Measurements from ENCODE around the gene UTS2B. TPM values are rescaled to one million over a fixed set of nuclear protein-coding genes. Genes with fewer than 3 reads are reported as not detected.

Gene UTS2B
- polyA plus RNA-seq, 1 donor from 2014 or later = 0.46 TPM

- Histone ChIP-seq H3K4me2 (ENCODE audit: low read length) (no peak overlapping the region), H3K9me2 (ENCODE audit: insufficient read depth, low read length) (no peaks in the 10 kb centered on the region)
- no peak for TF ChIP-seq EZH2 (IDR thresholded peaks at IDR 0.05; ENCODE audit: borderline replicate concordance, insufficient read depth, low read length, poor library complexity, severe bottlenecking)
- no peak for TF ChIP-seq MXI1 (conservative IDR thresholded peaks at IDR 0.05; ENCODE audit: poor library complexity, severe bottlenecking)
- TF ChIP-seq, protein P1, sequence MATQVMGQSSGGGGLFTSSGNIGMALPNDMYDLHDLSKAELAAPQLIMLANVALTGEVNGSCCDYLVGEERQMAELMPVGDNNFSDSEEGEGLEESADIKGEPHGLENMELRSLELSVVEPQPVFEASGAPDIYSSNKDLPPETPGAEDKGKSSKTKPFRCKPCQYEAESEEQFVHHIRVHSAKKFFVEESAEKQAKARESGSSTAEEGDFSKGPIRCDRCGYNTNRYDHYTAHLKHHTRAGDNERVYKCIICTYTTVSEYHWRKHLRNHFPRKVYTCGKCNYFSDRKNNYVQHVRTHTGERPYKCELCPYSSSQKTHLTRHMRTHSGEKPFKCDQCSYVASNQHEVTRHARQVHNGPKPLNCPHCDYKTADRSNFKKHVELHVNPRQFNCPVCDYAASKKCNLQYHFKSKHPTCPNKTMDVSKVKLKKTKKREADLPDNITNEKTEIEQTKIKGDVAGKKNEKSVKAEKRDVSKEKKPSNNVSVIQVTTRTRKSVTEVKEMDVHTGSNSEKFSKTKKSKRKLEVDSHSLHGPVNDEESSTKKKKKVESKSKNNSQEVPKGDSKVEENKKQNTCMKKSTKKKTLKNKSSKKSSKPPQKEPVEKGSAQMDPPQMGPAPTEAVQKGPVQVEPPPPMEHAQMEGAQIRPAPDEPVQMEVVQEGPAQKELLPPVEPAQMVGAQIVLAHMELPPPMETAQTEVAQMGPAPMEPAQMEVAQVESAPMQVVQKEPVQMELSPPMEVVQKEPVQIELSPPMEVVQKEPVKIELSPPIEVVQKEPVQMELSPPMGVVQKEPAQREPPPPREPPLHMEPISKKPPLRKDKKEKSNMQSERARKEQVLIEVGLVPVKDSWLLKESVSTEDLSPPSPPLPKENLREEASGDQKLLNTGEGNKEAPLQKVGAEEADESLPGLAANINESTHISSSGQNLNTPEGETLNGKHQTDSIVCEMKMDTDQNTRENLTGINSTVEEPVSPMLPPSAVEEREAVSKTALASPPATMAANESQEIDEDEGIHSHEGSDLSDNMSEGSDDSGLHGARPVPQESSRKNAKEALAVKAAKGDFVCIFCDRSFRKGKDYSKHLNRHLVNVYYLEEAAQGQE (IDR thresholded peaks at IDR 0.05; ENCODE audit: borderline replicate concordance) = no peak
- no peak for TF ChIP-seq RAD21 (conservative IDR thresholded peaks at IDR 0.05)
- TF ChIP-seq, protein P2, sequence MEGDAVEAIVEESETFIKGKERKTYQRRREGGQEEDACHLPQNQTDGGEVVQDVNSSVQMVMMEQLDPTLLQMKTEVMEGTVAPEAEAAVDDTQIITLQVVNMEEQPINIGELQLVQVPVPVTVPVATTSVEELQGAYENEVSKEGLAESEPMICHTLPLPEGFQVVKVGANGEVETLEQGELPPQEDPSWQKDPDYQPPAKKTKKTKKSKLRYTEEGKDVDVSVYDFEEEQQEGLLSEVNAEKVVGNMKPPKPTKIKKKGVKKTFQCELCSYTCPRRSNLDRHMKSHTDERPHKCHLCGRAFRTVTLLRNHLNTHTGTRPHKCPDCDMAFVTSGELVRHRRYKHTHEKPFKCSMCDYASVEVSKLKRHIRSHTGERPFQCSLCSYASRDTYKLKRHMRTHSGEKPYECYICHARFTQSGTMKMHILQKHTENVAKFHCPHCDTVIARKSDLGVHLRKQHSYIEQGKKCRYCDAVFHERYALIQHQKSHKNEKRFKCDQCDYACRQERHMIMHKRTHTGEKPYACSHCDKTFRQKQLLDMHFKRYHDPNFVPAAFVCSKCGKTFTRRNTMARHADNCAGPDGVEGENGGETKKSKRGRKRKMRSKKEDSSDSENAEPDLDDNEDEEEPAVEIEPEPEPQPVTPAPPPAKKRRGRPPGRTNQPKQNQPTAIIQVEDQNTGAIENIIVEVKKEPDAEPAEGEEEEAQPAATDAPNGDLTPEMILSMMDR (IDR thresholded peaks at IDR 0.05; ENCODE audit: poor library complexity, severe bottlenecking) = no peak
- no peak for TF ChIP-seq EP300 (conservative IDR thresholded peaks at IDR 0.05; ENCODE audit: poor library complexity, severe bottlenecking)
- no peak for TF ChIP-seq SMC3 (conservative IDR thresholded peaks at IDR 0.05; ENCODE audit: poor library complexity)
- TF ChIP-seq POLR2AphosphoS5 (IDR thresholded peaks at IDR 0.05) = no peak
- TF ChIP-seq TAF1 (IDR thresholded peaks at IDR 0.05; ENCODE audit: low read depth) = no peak
Measured at GRCh38 chr3:191353022-191353777, 22.9 kb upstream of the UTS2B start.

GRCh38 chr3:191352014-191352413, 21.7 kb upstream of the UTS2B start:
- Histone ChIP-seq H2AFZ (ENCODE audit: low read depth, low read length) (no peak overlapping the region), H3F3A (ENCODE audit: insufficient read depth, low read length, poor library complexity, severe bottlenecking) (no peaks in the 10 kb centered on the region), H3K27ac (ENCODE audit: low read length) (no peak overlapping the region), H3K4me3 (ENCODE audit: low read length) (no peak overlapping the region), H3K36me3 (ENCODE audit: insufficient read depth, low read length) (no peaks in the 10 kb centered on the region), H3K9me3 (ENCODE audit: low read length) (no peaks in the 10 kb centered on the region), H3K79me2 (replicated peaks; ENCODE audit: insufficient read depth, low read length) (peaks cover 17% of the 10 kb centered on the region), H3K9me2 (ENCODE audit: insufficient read depth, low read length) (no peaks in the 10 kb centered on the region), H3K9ac (ENCODE audit: low read length) (no peak overlapping the region), H3K4me2 (ENCODE audit: low read length) (no peak overlapping the region), H3K27me3 (ENCODE audit: insufficient read depth, low read depth, low read length) (no peaks in the 10 kb centered on the region), H4K20me1 (ENCODE audit: insufficient read depth) (no peaks in the 10 kb centered on the region)
- TF ChIP-seq TAF1 (IDR thresholded peaks at IDR 0.05; ENCODE audit: low read depth) = no peak
- no peak for TF ChIP-seq EZH2 (IDR thresholded peaks at IDR 0.05; ENCODE audit: borderline replicate concordance, insufficient read depth, low read length, poor library complexity, severe bottlenecking)
- no peak for TF ChIP-seq POLR2AphosphoS5 (IDR thresholded peaks at IDR 0.05)
- no peak for TF ChIP-seq MXI1 (conservative IDR thresholded peaks at IDR 0.05; ENCODE audit: poor library complexity, severe bottlenecking)
- no peak for TF ChIP-seq SMC3 (conservative IDR thresholded peaks at IDR 0.05; ENCODE audit: poor library complexity)
- no peak for TF ChIP-seq EP300 (conservative IDR thresholded peaks at IDR 0.05; ENCODE audit: poor library complexity, severe bottlenecking)
- no peak for TF ChIP-seq RAD21 (conservative IDR thresholded peaks at IDR 0.05)
- TF ChIP-seq, protein P2 (IDR thresholded peaks at IDR 0.05; ENCODE audit: poor library complexity, severe bottlenecking) = no peak
- TF ChIP-seq, protein P1 (IDR thresholded peaks at IDR 0.05; ENCODE audit: borderline replicate concordance) = no peak

More at GRCh38 chr3:191353022-191353777, 22.9 kb upstream of the UTS2B start:
- H4K20me1 ChIP-seq (ENCODE audit: insufficient read depth) = no peaks in the 10 kb centered on the region
- no peaks in the 10 kb centered on the region for H3F3A ChIP-seq (ENCODE audit: insufficient read depth, low read length, poor library complexity, severe bottlenecking)
- no peak overlapping the region for H3K4me3 ChIP-seq (ENCODE audit: low read length)
- no peaks in the 10 kb centered on the region for H3K9me3 ChIP-seq (ENCODE audit: low read length)
- no peak overlapping the region for H3K27ac ChIP-seq (ENCODE audit: low read length)
- H3K79me2 ChIP-seq (replicated peaks; ENCODE audit: insufficient read depth, low read length) = peaks cover 22% of the 10 kb centered on the region
- no peaks in the 10 kb centered on the region for H3K27me3 ChIP-seq (ENCODE audit: insufficient read depth, low read depth, low read length)
- H3K9ac ChIP-seq (ENCODE audit: low read length) = no peak overlapping the region
- H2AFZ ChIP-seq (ENCODE audit: low read depth, low read length) = no peak overlapping the region
- H3K36me3 ChIP-seq (ENCODE audit: insufficient read depth, low read length) = peaks cover 2% of the 10 kb centered on the region

All from neural cell (in vitro differentiated cells).